Prostate gland (tissue), 2 donors: ENCODE measurements around the gene SND1.

ENCODE experiments used
- CTCF ChIP-seq, 4 experiments: fragments of 200-600 bp in 2 of 4; fragments of 450-650 bp in 2 of 4; sonication (generic) in 2 of 4; IDR thresholded peaks; 1 replicate in 3 of 4; 2 replicates in 1 of 4; pipeline ENCODE4 v1.5.1; 2016 to 2019; ENCODE audit warnings: antibody characterized with exemption in 4 of 4, mild to moderate bottlenecking in 2 of 4, moderate library complexity in 2 of 4
- POLR2A ChIP-seq: fragments of 450-650 bp; IDR thresholded peaks from one replicate; pipeline ENCODE4 v1.6.1; 2016; ENCODE audit warnings: antibody characterized with exemption, mild to moderate bottlenecking

- TF ChIP-seq CTCF (IDR thresholded peaks at IDR 0.05): no peak
- TF ChIP-seq POLR2A: no peak
Observed at GRCh38 chr7:127909424-127910152, 257.6 kb downstream of the SND1 start.
